Esophagus muscularis mucosa (tissue), 4 donors: Measurements from ENCODE around the gene JKAMP.

Source experiments
- EP300 ChIP-seq: sonication (generic); formaldehyde crosslinking; IDR thresholded peaks from one replicate; pipeline ENCODE4 v1.6.1; 2017; ENCODE audit warnings: antibody characterized with exemption
- POLR2A ChIP-seq: fragments of 450-650 bp; IDR thresholded peaks from one replicate; pipeline ENCODE4 v1.6.1; 2017; ENCODE audit warnings: antibody characterized with exemption, moderate library complexity, mild to moderate bottlenecking, low read depth
- POLR2AphosphoS5 ChIP-seq, 2 donors: sonication (generic); formaldehyde crosslinking; IDR thresholded peaks; one replicate each; pipeline ENCODE4 v1.6.1; 2017; ENCODE audit warnings: antibody characterized with exemption in 2 of 2
- TF ChIP-seq, protein P1 (sequence below), 3 experiments: fragments of 200-600 bp in 2 of 3; fragments of 450-650 bp in 1 of 3; sonication (generic) in 2 of 3; IDR thresholded peaks; one replicate each; pipeline ENCODE4 v1.5.1; 2017 to 2019; ENCODE audit warnings: antibody characterized with exemption in 3 of 3, mild to moderate bottlenecking in 2 of 3, moderate library complexity in 1 of 3

DNA sequence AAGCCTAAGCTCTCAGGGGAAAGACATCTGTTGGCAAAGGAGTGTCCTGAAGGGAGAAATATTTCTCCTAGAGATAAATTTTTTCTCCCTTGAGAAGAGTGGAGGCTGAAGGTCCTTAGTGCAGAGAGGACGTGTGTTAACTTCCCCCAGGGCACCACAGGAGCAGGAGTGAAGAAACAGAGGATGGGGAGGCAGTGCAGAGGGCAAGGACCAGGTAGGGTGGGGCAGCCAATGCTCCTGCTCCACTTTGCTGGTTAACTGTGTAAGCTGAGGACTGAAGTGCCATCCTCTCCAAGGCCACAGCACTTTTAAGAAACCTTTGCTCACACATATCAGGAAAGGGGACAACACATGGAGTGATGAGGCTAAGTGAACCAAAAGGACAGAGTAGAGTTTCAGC lies 4.2 kb upstream of the JKAMP start:
- TF ChIP-seq POLR2A, result no peak
- TF ChIP-seq, protein P1, sequence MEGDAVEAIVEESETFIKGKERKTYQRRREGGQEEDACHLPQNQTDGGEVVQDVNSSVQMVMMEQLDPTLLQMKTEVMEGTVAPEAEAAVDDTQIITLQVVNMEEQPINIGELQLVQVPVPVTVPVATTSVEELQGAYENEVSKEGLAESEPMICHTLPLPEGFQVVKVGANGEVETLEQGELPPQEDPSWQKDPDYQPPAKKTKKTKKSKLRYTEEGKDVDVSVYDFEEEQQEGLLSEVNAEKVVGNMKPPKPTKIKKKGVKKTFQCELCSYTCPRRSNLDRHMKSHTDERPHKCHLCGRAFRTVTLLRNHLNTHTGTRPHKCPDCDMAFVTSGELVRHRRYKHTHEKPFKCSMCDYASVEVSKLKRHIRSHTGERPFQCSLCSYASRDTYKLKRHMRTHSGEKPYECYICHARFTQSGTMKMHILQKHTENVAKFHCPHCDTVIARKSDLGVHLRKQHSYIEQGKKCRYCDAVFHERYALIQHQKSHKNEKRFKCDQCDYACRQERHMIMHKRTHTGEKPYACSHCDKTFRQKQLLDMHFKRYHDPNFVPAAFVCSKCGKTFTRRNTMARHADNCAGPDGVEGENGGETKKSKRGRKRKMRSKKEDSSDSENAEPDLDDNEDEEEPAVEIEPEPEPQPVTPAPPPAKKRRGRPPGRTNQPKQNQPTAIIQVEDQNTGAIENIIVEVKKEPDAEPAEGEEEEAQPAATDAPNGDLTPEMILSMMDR (IDR thresholded peaks at IDR 0.05), result no peak
- TF ChIP-seq POLR2AphosphoS5 (IDR thresholded peaks at IDR 0.05), result no peak
- TF ChIP-seq EP300, result no peak
